ENCODE measurements around the gene EXOC3L1. TPM values are rescaled to one million over a fixed set of nuclear protein-coding genes. Genes with fewer than 3 reads are reported as not detected.

Gene EXOC3L1
- total RNA-seq, 1 donor from 2014 or later = 0.40 TPM

- no peak overlapping the region for H3K4me3 Mint-ChIP-seq
- TF ChIP-seq CTCF (IDR thresholded peaks at IDR 0.05; ENCODE audit: unreplicated experiment) = no peak
- no peaks in the 10 kb centered on the region for H3K9me3 Mint-ChIP-seq
- H3K27ac Mint-ChIP-seq = no peak overlapping the region
- H3K4me1 Mint-ChIP-seq = no peaks in the 10 kb centered on the region
- peaks cover 40% of the 10 kb centered on the region for H3K36me3 Mint-ChIP-seq
- H3K27me3 Mint-ChIP-seq (ENCODE audit: low read depth) = no peaks in the 10 kb centered on the region
- DNase-seq (ENCODE audit: low spot score in 2 of 2, unreplicated experiment in 2 of 2) = no peak
These were observed 47.6 kb downstream of the EXOC3L1 start for GRCh38 chr16:67142342-67142741.

DNA sequence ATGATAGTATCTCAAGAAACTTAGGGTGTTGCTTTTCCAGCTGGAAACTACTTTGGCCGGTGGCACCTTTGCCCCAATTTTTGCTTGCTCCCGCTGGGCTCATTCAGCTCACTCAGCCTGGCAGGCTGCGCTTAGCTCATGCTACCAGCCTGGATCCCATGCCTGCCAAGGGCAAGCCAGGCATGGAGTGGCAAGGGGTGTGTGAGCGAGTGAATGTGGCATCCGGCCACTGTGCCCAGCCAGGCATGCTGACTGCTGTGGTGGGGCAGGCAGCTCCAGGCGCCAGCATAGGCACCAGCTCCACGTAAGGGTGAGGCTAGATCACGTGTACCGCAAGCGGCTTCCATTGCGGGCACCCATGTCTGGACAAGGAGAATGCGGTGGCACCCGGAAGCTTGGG, 48.5 kb downstream of the EXOC3L1 start:
- no peaks in the 10 kb centered on the region for H3K27me3 Mint-ChIP-seq (ENCODE audit: low read depth)
- DNase-seq (ENCODE audit: low spot score in 2 of 2, unreplicated experiment in 2 of 2) = no peak
- no peaks in the 10 kb centered on the region for H3K4me1 Mint-ChIP-seq
- H3K4me3 Mint-ChIP-seq = no peak overlapping the region
- H3K9me3 Mint-ChIP-seq = no peaks in the 10 kb centered on the region
- no peak for TF ChIP-seq CTCF (IDR thresholded peaks at IDR 0.05; ENCODE audit: unreplicated experiment)
- H3K36me3 Mint-ChIP-seq = peaks cover 40% of the 10 kb centered on the region
- H3K27ac Mint-ChIP-seq = no peak overlapping the region

- H3K4me1 Mint-ChIP-seq = no peaks in the 10 kb centered on the region
- no peak for DNase-seq (ENCODE audit: low spot score in 2 of 2, unreplicated experiment in 2 of 2)
- peaks cover 38% of the 10 kb centered on the region for H3K36me3 Mint-ChIP-seq
- no peak overlapping the region for H3K4me3 Mint-ChIP-seq
- no peaks in the 10 kb centered on the region for H3K9me3 Mint-ChIP-seq
- no peak for TF ChIP-seq CTCF (IDR thresholded peaks at IDR 0.05; ENCODE audit: unreplicated experiment)
- H3K27me3 Mint-ChIP-seq (ENCODE audit: low read depth) = no peaks in the 10 kb centered on the region
- no peak overlapping the region for H3K27ac Mint-ChIP-seq
These were observed 52.3 kb downstream of the EXOC3L1 start for GRCh38 chr16:67137605-67138004.

Small RNA genes within 50 kb of the gene (microRNA-seq; reads per million reads assigned to microRNA genes)
- gene MIR328 = 326 reads per million, percentile 70 among the genes with 10 or more reads in this experiment

Other genes starting within 250 kb of the EXOC3L1 start
- gene CES3, start 228.9 kb downstream of the EXOC3L1 start, total RNA-seq = 4.8 to 5.4 TPM (median 5.1 TPM) in 3 replicates
- gene CES4A, start 201.5 kb downstream of the EXOC3L1 start, total RNA-seq = 15.9 to 19.6 TPM (median 18.5 TPM) in 3 replicates
- 69.3 to 82.6 TPM (median 74.6 TPM) in 3 replicates for gene CBFB, start 161.0 kb downstream of the EXOC3L1 start, total RNA-seq
- 20.9 to 22.4 TPM (median 21.5 TPM) in 3 replicates for gene PHAF1, start 80.2 kb downstream of the EXOC3L1 start, total RNA-seq
- gene B3GNT9, start 39.1 kb downstream of the EXOC3L1 start, total RNA-seq = 20.1 to 21.4 TPM (median 20.6 TPM) in 3 replicates
- gene TRADD, start 30.2 kb downstream of the EXOC3L1 start, total RNA-seq = 7.2 to 7.8 TPM (median 7.8 TPM) in 3 replicates
- 8.1 to 8.9 TPM (median 8.2 TPM) in 3 replicates for gene FBXL8, start 30.2 kb downstream of the EXOC3L1 start, total RNA-seq
- 10.7 to 14.2 TPM (median 13.1 TPM) in 3 replicates for gene HSF4, start 25.4 kb downstream of the EXOC3L1 start, total RNA-seq
- 14.0 to 15.5 TPM (median 14.2 TPM) in 3 replicates for gene NOL3, start 19.6 kb downstream of the EXOC3L1 start, total RNA-seq
- 121 to 131 TPM (median 129 TPM) in 3 replicates for gene MATCAP1, start 6.2 kb downstream of the EXOC3L1 start, total RNA-seq
- 78.3 to 80.2 TPM (median 79.5 TPM) in 3 replicates for gene E2F4, start 2.0 kb upstream of the EXOC3L1 start, total RNA-seq
- gene ELMO3, start 9.0 kb upstream of the EXOC3L1 start, total RNA-seq = 9.3 to 10.0 TPM (median 9.7 TPM) in 3 replicates
- gene TMEM208, start 37.0 kb upstream of the EXOC3L1 start, total RNA-seq = 35.8 to 38.4 TPM (median 36.3 TPM) in 3 replicates
- 28.2 to 28.7 TPM (median 28.3 TPM) in 3 replicates for gene FHOD1, start 57.3 kb upstream of the EXOC3L1 start, total RNA-seq
- 2.9 to 3.5 TPM (median 3.3 TPM) in 3 replicates for gene SLC9A5, start 58.8 kb upstream of the EXOC3L1 start, total RNA-seq
- gene PLEKHG4, start 89.4 kb upstream of the EXOC3L1 start, total RNA-seq = 13.4 to 15.5 TPM (median 15.4 TPM) in 3 replicates
- 0.52 to 1.1 TPM (median 0.84 TPM) in 3 replicates for gene KCTD19, start 136.6 kb upstream of the EXOC3L1 start, total RNA-seq
- 0.20 to 0.55 TPM (median 0.36 TPM) in 3 replicates for gene LRRC36, start 136.7 kb upstream of the EXOC3L1 start, total RNA-seq
- gene TPPP3, start 203.4 kb upstream of the EXOC3L1 start, total RNA-seq = 5.5 to 6.2 TPM (median 5.7 TPM) in 3 replicates
- gene ZDHHC1, start 226.3 kb upstream of the EXOC3L1 start, total RNA-seq = 14.5 to 16.7 TPM (median 15.4 TPM) in 3 replicates
- 3.0 to 4.1 TPM (median 3.7 TPM) in 3 replicates for gene HSD11B2, start 241.0 kb upstream of the EXOC3L1 start, total RNA-seq